A673 (cell line): ENCODE data around the gene MLN.

Experiments used
- EZH2 ChIP-seq: fragments of 200-600 bp; sonication (generic); IDR thresholded peaks from 2 replicates; pipeline ENCODE4 v1.6.1; 2017; ENCODE audit warnings: borderline replicate concordance, low read depth, mild to moderate bottlenecking, mixed read lengths, antibody characterized with exemption, low read length; ENCODE audit not compliant: poor library complexity, severe bottlenecking
- TF ChIP-seq, protein P1 (sequence below): fragments of 300-800, 200-600 bp; sonication (generic); conservative IDR thresholded peaks from 2 replicates; pipeline ENCODE4 v1.5.1; 2017; ENCODE audit warnings: low read depth, mild to moderate bottlenecking, antibody characterized with exemption, low read length, moderate library complexity, mixed read lengths

DNA sequence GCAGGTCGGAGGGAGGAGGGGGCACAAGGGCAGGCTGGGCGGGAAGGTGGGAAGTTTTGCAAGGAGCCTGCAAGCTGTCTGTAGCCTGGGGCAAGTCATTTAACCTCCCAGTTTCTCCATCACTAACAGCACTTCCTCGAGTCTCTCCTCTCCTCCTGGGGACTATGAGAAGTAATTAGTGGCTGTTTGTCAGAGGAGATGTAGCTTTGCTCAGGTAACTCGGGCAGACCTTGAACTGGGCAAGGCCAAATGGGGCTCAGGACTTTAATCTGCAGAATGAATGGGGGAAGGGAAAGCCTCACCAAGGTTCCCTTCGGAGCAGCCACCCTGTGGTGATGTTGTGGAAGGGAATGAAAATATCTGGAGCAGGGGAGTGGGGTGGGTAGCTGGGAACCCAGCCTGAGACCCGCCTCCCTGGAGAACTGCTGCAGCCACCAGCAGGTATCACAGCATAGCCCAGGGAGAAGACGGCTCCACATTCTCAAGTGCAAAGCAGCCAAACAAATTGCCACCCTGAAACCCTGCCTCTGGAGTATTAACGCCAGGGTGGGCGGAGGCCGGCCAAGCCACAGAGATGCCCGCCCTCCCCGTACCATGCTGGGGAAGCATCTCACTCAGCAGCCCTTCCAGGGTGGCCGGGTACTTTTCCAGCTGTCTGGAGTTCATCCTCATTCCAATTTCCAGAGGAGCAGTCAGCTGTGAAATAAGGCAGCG is 8.7 kb downstream of the MLN start:
- TF ChIP-seq, protein P1, sequence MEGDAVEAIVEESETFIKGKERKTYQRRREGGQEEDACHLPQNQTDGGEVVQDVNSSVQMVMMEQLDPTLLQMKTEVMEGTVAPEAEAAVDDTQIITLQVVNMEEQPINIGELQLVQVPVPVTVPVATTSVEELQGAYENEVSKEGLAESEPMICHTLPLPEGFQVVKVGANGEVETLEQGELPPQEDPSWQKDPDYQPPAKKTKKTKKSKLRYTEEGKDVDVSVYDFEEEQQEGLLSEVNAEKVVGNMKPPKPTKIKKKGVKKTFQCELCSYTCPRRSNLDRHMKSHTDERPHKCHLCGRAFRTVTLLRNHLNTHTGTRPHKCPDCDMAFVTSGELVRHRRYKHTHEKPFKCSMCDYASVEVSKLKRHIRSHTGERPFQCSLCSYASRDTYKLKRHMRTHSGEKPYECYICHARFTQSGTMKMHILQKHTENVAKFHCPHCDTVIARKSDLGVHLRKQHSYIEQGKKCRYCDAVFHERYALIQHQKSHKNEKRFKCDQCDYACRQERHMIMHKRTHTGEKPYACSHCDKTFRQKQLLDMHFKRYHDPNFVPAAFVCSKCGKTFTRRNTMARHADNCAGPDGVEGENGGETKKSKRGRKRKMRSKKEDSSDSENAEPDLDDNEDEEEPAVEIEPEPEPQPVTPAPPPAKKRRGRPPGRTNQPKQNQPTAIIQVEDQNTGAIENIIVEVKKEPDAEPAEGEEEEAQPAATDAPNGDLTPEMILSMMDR, result no peak
- no peak for TF ChIP-seq EZH2
